ENCODE data around the gene DRAM1.
A peak's percentile ranks its signal among the peaks of the same experiment; 100 is the strongest.

DRAM1 gene

DNA sequence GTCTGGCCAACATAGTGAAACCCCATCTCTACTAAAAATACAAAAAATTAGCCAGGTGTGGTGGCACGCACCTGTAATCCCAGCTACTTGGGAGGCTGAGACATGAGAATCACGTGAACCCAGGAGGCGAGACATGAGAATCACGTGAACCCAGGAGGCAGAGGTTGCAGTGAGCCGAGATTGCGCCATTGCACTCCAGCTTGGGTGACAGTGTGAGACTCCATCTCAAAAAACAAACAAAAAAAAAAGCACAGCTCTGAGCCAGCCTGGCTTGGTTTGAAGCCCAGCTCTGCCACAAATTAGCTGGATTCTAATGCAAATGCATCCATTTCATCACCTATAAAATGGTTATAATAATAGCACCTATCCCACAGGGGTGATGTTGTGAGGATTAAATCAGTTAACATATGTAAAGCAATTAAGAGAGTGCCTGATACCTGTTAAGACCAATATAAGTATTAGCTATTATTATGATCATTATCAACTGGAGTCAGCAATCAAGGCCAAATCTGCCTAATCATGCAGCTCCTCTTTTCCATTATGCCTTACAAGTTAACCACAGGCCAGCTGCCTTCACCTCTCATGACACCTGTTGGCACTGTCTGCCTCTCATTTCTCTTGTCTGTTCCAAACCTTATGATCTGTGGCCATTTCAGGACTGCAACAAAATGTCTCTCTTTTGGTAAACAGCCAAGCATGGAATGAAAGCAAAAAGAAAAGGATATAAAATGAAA lies 48.8 kb upstream of the DRAM1 start:
- no peak overlapping the region for H3K27ac ChIP-seq (ENCODE audit: extremely low read depth, low read depth, low read length)

DNA sequence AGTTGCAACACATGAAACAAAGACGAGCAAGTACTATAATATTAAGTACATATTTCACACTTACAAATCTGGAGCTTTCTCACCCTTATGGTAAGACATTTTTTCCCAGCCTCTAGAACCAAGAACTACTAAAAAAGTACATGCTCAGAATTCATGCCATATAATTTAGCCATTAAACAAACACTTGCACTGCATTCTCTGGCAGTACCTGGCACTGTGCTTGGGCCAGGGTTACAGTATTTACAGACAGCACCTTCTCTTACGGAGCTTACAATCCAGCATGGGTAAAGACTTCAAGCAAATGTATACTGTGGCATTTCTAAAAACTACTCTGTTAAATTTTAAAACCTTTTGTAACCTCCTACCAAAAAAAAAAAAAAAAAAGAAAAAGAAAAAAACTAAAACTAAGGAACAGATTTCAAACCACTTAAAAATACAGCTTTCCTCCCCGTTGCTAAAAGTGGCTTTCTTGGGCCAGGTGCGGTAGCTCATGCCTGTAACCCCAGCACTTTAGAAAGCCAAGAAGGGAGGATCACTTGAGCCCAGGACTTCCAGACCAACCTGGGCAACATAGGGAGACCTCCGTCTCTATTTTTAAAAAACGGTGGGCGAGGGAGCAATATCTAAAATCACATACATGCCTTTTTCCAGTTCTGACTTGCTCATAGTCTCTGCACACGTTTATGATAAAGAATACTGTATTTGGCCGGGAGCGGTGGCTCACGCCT lies 47.6 kb upstream of the DRAM1 start:
- Histone ChIP-seq H3K4me3 (ENCODE audit: low read depth, low read length) (peak overlapping the region; percentile 87), H3K9me3 (ENCODE audit: control insufficient read depth, insufficient read depth, low read depth, low read length) (no peaks in the 10 kb centered on the region), H3K36me3 (ENCODE audit: control insufficient read depth in 2 of 2, insufficient read depth in 1 of 2, low read length in 2 of 2) (no peaks in the 10 kb centered on the region), H3K4me1 (ENCODE audit: control insufficient read depth, insufficient read depth, low read length) (no peaks in the 10 kb centered on the region), H3K27ac (ENCODE audit: extremely low read depth, low read depth, low read length) (peak overlapping the region; percentile 86)
- TF ChIP-seq ZNF335 (tag by site-specific recombination; conservative IDR thresholded peaks at IDR 0.05) (peak; percentile 62; the same call in 1 of the 2 replicates), ZNF366 (tag by site-specific recombination; conservative IDR thresholded peaks at IDR 0.05) (no peak), MZF1 (tag by site-specific recombination; IDR thresholded peaks at IDR 0.05; ENCODE audit: borderline replicate concordance) (0 out of 2 replicates have a peak, but pooled peaks have one; percentile 12), ZNF121 (tag by site-specific recombination; IDR thresholded peaks at IDR 0.05) (0 out of 2 replicates have a peak, but pooled peaks have one; percentile 9), OSR2 (tag by site-specific recombination; IDR thresholded peaks at IDR 0.05) (no peak), ZBTB20 (tag by site-specific recombination; IDR thresholded peaks at IDR 0.05) (peak; percentile 90), SETDB1 (IDR thresholded peaks at IDR 0.05; ENCODE audit: insufficient read length, low read length) (no peak), ZFHX2 (tag by site-specific recombination; conservative IDR thresholded peaks at IDR 0.05) (no peak), ZNF501 (tag by site-specific recombination; IDR thresholded peaks at IDR 0.05) (no peak)
- TF ChIP-seq, protein P1, sequence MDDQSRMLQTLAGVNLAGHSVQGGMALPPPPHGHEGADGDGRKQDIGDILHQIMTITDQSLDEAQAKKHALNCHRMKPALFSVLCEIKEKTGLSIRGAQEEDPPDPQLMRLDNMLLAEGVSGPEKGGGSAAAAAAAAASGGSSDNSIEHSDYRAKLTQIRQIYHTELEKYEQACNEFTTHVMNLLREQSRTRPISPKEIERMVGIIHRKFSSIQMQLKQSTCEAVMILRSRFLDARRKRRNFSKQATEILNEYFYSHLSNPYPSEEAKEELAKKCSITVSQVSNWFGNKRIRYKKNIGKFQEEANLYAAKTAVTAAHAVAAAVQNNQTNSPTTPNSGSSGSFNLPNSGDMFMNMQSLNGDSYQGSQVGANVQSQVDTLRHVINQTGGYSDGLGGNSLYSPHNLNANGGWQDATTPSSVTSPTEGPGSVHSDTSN (CRISPR knock-in tag; IDR thresholded peaks at IDR 0.05): no peak
- TF ChIP-seq, protein P2, sequence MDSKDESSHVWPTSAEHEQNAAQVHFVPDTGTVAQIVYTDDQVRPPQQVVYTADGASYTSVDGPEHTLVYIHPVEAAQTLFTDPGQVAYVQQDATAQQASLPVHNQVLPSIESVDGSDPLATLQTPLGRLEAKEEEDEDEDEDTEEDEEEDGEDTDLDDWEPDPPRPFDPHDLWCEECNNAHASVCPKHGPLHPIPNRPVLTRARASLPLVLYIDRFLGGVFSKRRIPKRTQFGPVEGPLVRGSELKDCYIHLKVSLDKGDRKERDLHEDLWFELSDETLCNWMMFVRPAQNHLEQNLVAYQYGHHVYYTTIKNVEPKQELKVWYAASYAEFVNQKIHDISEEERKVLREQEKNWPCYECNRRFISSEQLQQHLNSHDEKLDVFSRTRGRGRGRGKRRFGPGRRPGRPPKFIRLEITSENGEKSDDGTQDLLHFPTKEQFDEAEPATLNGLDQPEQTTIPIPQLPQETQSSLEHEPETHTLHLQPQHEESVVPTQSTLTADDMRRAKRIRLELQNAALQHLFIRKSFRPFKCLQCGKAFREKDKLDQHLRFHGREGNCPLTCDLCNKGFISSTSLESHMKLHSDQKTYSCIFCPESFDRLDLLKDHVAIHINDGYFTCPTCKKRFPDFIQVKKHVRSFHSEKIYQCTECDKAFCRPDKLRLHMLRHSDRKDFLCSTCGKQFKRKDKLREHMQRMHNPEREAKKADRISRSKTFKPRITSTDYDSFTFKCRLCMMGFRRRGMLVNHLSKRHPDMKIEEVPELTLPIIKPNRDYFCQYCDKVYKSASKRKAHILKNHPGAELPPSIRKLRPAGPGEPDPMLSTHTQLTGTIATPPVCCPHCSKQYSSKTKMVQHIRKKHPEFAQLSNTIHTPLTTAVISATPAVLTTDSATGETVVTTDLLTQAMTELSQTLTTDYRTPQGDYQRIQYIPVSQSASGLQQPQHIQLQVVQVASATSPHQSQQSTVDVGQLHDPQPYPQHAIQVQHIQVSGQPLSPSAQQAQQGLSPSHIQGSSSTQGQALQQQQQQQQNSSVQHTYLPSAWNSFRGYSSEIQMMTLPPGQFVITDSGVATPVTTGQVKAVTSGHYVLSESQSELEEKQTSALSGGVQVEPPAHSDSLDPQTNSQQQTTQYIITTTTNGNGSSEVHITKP (tag by site-specific recombination; IDR thresholded peaks at IDR 0.05): peak; percentile 75
- CTCF ChIA-PET: interaction anchor here (0.5 to 5.2 kb wide), 27 partner anchors 8 to 481 kb away, joined by 3 to 44 read pairs (median 4); no protein-coding TSS in a partner anchor
- POLR2A ChIA-PET: interaction anchor here (0.9 to 1.3 kb wide), 3 partner anchors 14 to 45 kb away, joined by 3 to 4 read pairs (median 4); no protein-coding TSS in a partner anchor

More for the DNA sequence above, 48.8 kb upstream of the DRAM1 start:
- Histone ChIP-seq H3K36me3 (ENCODE audit: control insufficient read depth in 2 of 2, insufficient read depth in 1 of 2, low read length in 2 of 2) (no peaks in the 10 kb centered on the region), H3K4me3 (ENCODE audit: low read depth, low read length) (no peak overlapping the region), H3K4me1 (ENCODE audit: control insufficient read depth, insufficient read depth, low read length) (no peaks in the 10 kb centered on the region), H3K9me3 (ENCODE audit: control insufficient read depth, insufficient read depth, low read depth, low read length) (no peaks in the 10 kb centered on the region)
- POLR2A ChIA-PET: no interaction called here
- CTCF ChIA-PET: interaction anchor here (0.6 to 5.2 kb wide), 5 partner anchors 11 to 70 kb away, joined by 3 to 44 read pairs (median 4); no protein-coding TSS in a partner anchor
- 0 out of 2 replicates have a peak, but pooled peaks have one; percentile 13 for TF ChIP-seq ZNF121 (tag by site-specific recombination; IDR thresholded peaks at IDR 0.05)
- TF ChIP-seq SCRT2 (tag by site-specific recombination; IDR thresholded peaks at IDR 0.05): peak; percentile 91
- no peak for TF ChIP-seq ZBTB21 (tag by site-specific recombination; IDR thresholded peaks at IDR 0.05)
- TF ChIP-seq, protein P3, sequence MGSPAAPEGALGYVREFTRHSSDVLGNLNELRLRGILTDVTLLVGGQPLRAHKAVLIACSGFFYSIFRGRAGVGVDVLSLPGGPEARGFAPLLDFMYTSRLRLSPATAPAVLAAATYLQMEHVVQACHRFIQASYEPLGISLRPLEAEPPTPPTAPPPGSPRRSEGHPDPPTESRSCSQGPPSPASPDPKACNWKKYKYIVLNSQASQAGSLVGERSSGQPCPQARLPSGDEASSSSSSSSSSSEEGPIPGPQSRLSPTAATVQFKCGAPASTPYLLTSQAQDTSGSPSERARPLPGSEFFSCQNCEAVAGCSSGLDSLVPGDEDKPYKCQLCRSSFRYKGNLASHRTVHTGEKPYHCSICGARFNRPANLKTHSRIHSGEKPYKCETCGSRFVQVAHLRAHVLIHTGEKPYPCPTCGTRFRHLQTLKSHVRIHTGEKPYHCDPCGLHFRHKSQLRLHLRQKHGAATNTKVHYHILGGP (tag by site-specific recombination; IDR thresholded peaks at IDR 0.05): no peak
- TF ChIP-seq GFI1B (tag by site-specific recombination; IDR thresholded peaks at IDR 0.05): no peak
- TF ChIP-seq GLIS1 (tag by site-specific recombination; IDR thresholded peaks at IDR 0.05): no peak
- TF ChIP-seq ZNF366 (tag by site-specific recombination; conservative IDR thresholded peaks at IDR 0.05): no peak
- TF ChIP-seq, protein P4, sequence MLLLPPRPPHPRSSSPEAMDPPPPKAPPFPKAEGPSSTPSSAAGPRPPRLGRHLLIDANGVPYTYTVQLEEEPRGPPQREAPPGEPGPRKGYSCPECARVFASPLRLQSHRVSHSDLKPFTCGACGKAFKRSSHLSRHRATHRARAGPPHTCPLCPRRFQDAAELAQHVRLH (tag by site-specific recombination; IDR thresholded peaks at IDR 0.05): 0 out of 2 replicates have a peak, but pooled peaks have one; percentile 23
- TF ChIP-seq, protein P5, sequence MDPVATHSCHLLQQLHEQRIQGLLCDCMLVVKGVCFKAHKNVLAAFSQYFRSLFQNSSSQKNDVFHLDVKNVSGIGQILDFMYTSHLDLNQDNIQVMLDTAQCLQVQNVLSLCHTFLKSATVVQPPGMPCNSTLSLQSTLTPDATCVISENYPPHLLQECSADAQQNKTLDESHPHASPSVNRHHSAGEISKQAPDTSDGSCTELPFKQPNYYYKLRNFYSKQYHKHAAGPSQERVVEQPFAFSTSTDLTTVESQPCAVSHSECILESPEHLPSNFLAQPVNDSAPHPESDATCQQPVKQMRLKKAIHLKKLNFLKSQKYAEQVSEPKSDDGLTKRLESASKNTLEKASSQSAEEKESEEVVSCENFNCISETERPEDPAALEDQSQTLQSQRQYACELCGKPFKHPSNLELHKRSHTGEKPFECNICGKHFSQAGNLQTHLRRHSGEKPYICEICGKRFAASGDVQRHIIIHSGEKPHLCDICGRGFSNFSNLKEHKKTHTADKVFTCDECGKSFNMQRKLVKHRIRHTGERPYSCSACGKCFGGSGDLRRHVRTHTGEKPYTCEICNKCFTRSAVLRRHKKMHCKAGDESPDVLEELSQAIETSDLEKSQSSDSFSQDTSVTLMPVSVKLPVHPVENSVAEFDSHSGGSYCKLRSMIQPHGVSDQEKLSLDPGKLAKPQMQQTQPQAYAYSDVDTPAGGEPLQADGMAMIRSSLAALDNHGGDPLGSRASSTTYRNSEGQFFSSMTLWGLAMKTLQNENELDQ (tag by site-specific recombination; IDR thresholded peaks at IDR 0.05; ENCODE audit: low read depth): no peak
- TF ChIP-seq ZNF473 (tag by site-specific recombination; IDR thresholded peaks at IDR 0.05): no peak
- no peak for TF ChIP-seq ZNF404 (tag by site-specific recombination; IDR thresholded peaks at IDR 0.05)
- TF ChIP-seq, protein P6, sequence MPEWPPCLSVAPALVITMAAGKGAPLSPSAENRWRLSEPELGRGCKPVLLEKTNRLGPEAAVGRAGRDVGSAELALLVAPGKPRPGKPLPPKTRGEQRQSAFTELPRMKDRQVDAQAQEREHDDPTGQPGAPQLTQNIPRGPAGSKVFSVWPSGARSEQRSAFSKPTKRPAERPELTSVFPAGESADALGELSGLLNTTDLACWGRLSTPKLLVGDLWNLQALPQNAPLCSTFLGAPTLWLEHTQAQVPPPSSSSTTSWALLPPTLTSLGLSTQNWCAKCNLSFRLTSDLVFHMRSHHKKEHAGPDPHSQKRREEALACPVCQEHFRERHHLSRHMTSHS (tag by site-specific recombination; IDR thresholded peaks at IDR 0.05): no peak
- peak; percentile 77; the same call in 1 of the 2 replicates for TF ChIP-seq SCRT1 (tag by site-specific recombination; IDR thresholded peaks at IDR 0.05; ENCODE audit: borderline replicate concordance)
- no peak for TF ChIP-seq ZNF112 (tag by site-specific recombination; IDR thresholded peaks at IDR 0.05)
- no peak for TF ChIP-seq ZNF169 (tag by site-specific recombination; IDR thresholded peaks at IDR 0.05)
- no peak for TF ChIP-seq ZBTB20 (tag by site-specific recombination; IDR thresholded peaks at IDR 0.05)
- no peak for TF ChIP-seq MEIS1 (CRISPR knock-in tag; IDR thresholded peaks at IDR 0.05; ENCODE audit: borderline replicate concordance)
- TF ChIP-seq ZEB2 (tag by site-specific recombination; IDR thresholded peaks at IDR 0.05): no peak

Measured in HEK293 (cell line).